Activated naive CD8-positive, alpha-beta T cell treated with anti-CD3 and anti-CD28 coated beads, Interleukin-2, amount 50 U/mL, for 16 hours (primary cell): Measurements from ENCODE around the gene ZNF207.
A peak's percentile ranks its signal among the peaks of the same experiment; 100 is the strongest.
"Not testable (repeated sequence)": the region's sequence is repeated elsewhere in the genome, so short reads cannot be mapped to it uniquely, and the experiment has no call there.

Source experiments
- DNase-seq: peaks from one replicate; pipeline ENCODE4 v3.0.0-alpha.2; 2020; ENCODE audit warnings: low read depth, low spot score

ZNF207 gene

GRCh38 chr17:32335046-32335445 lies 14.9 kb upstream of the ZNF207 start:
- no peak for DNase-seq

- no peak for DNase-seq
Measured at GRCh38 chr17:32335687-32336086, 14.3 kb upstream of the ZNF207 start.

GRCh38 chr17:32341141-32341856 lies 8.7 kb upstream of the ZNF207 start:
- DNase-seq = no peak

GRCh38 chr17:32341857-32342602 lies 7.9 kb upstream of the ZNF207 start, which contains the start of gene C17orf75:
Gene C17orf75, minus strand, starts transcription at chr17:32342173. Its CDS starts 34 bp downstream, at chr17:32342139.
- peak; percentile 58 for DNase-seq

GRCh38 chr17:32342603-32343325 lies 7.2 kb upstream of the ZNF207 start:
- no peak for DNase-seq

GRCh38 chr17:32345951-32346600 lies 3.9 kb upstream of the ZNF207 start:
- DNase-seq = no peak

GRCh38 chr17:32348483-32348800 lies 1.5 kb upstream of the ZNF207 start:
- DNase-seq = no peak

GRCh38 chr17:32349503-32349853 lies 479 bp upstream of the ZNF207 start:
- no peak for DNase-seq

GRCh38 chr17:32350666-32351418 lies 885 bp downstream of the ZNF207 start:
- DNase-seq = no peak

- not testable (repeated sequence) for DNase-seq
Measured at GRCh38 chr17:32352734-32353133, 2.8 kb downstream of the ZNF207 start.

GRCh38 chr17:32355649-32356377 lies 5.9 kb downstream of the ZNF207 start:
- DNase-seq = no peak

- DNase-seq = no peak
Measured at GRCh38 chr17:32356378-32356743, 6.4 kb downstream of the ZNF207 start.

- DNase-seq = no peak
Measured at GRCh38 chr17:32356750-32357149, 6.8 kb downstream of the ZNF207 start.

GRCh38 chr17:32357615-32358014 lies 7.7 kb downstream of the ZNF207 start:
- DNase-seq = no peak

- DNase-seq = no peak
Measured at GRCh38 chr17:32361270-32361669, 11.3 kb downstream of the ZNF207 start.

- no peak for DNase-seq
Measured at GRCh38 chr17:32370426-32370825, 20.5 kb downstream of the ZNF207 start.

- no peak for DNase-seq
Measured at GRCh38 chr17:32382526-32383223, 32.7 kb downstream of the ZNF207 start.

- no peak for DNase-seq
Measured at GRCh38 chr17:32383926-32384434, 34.0 kb downstream of the ZNF207 start.

GRCh38 chr17:32385121-32385520 lies 35.2 kb downstream of the ZNF207 start:
- no peak for DNase-seq

- DNase-seq = no peak
Measured at GRCh38 chr17:32385971-32386370, 36.0 kb downstream of the ZNF207 start.
